KBM-7 (cell line): ENCODE results near the gene CMYA5.
"Not testable (repeated sequence)": the region's sequence is repeated elsewhere in the genome, so short reads cannot be mapped to it uniquely, and the experiment has no call there.

Source experiments
- DNase-seq: peaks from one replicate; pipeline ENCODE4 v3.0.0-alpha.2; 2015
- in situ Hi-C: fragments of 300-500 bp; cut with MboI; formaldehyde crosslinking; loops from 2 replicates; pipeline ENCODE4 v1.14.3; 2020; ENCODE audit warnings: low sequenced_read_pairs, low pct_unique_long_range_greater_than_20kb, mixed read lengths

Gene CMYA5

DNA sequence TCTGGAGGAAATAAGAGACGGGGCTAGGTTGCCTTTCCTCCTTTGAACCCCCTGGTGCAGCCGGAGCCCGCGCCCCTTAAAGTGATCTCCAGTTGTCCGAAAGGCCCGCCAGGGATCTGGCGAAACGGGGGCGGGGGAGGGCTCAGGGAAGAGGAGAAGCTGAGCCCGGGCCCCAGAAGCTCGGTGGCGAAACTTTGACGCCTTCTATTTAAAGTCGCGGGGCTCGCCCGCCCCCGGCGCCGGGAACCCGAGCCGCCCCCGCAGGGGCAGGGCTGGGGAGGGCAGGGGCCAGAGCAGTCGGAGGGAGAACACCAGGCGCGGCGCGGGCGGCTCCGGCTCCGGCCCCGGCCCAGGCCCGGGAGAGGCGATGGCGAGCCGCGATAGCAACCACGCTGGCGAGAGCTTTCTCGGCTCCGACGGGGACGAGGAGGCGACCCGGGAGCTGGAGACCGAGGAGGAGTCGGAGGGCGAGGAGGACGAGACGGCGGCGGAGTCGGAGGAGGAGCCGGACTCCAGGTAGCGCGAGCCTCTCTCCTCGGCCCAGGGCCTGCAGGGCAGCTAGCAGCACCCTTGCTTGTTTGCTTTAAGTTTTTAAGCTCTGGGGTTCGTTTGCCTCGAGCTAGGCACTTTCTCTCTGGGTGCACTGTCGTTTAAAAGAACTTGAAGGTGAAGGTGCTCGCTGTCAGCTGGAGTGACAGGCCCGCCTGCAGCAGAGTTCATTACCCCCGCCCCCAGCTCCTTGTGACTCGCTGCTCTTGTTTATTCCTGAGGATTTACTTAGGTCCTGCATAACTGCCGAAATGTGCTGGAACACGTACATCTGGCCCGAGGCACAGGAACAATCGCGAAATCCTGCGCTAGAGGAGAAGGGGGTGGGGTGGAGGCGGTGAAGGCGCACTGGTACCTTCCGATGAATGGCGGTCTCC lies at the start of gene CMYA5:
Gene CMYA5 (plus strand): TSS at position 296 of the 926 bp plus-strand sequence. CDS start 72 bp downstream, at position 368.
- no peak for DNase-seq

DNA sequence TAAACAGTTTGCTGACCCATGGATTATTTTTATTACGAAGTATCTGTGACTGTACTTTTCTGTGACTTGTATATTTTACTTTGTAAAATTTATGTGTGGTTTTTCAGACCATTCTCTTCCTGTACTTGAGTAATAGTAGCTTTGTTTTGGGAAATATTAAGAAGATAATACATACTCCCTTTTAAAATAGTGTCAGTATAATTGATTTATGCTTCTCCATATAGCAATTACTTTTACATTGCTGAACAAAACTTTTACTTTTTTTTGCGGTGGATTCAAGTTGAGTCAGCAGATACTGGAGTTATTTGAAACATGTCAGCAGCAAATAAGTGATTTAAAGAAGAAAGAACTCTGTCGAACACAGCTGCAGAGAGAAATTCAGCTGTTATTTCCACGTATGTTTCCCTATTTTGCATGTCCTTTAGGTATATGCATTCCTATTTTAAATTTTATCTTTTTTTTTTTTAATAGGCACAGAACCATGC lies 49.0 kb upstream of the CMYA5 start:
- in situ Hi-C loops: no loop called here
- DNase-seq: no peak

More for the DNA sequence above, at the start of gene CMYA5:
- in situ Hi-C loops: no loop called here

DNA sequence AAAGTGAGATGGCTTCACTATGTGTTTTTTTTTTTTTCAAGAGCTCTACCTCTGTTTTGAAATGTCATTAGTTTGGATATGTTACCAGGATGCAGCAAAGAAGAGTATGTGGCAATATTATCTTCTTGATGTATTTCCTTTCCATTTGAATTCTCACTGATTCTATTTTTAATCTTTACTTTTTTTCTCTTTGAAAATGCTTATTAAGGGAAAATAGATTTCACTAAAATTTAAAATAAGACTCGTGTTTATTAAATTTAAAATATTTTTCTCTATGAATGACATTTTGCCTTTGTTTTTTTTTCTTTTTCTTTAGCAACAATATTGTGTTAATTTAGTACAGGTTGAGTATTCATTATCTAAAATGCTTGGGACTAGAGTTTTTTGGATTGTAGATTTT lies 48.2 kb upstream of the CMYA5 start:
- no peak for DNase-seq
- in situ Hi-C loops: no loop called here

DNA sequence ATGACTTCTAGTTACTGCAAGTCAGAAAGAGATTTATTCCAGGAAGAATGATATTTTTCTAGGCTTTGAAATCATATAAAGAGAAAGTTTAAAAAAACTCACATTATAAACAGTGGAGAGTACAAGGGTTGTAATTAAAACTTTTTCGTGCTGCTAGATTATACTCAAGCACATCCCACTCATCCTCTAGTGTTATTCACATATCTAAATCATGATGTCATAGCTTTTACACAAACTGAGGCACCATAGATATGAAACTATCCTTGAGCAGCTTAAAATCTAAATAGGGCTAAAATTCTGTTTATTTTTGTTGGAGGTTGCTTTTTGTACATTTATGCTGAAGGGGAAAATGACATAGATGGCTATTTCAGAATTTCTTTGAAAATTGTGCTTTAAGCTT lies 47.4 kb upstream of the CMYA5 start:
- no peak for DNase-seq
- in situ Hi-C loops: no loop called here

DNA sequence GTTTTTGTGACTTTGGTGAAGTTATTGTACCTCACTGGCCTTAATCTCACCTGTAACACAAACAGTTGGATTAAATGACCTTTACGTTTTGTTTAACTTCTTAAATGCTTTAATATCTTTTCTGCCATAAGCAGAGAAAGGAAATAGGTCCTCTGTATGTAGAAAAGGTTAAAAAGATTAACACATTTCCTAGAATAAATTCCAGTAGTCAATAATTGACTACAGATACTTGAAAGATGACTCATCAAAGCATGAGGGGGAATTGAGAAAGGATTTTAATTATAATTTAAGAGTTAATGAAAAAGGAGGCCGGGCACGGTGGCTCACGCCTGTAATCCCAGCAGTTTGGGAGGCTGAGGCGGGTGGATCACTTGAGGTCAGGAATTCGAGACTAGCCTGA lies 35.8 kb upstream of the CMYA5 start:
- in situ Hi-C loops: no loop called here
- DNase-seq: no peak

DNA sequence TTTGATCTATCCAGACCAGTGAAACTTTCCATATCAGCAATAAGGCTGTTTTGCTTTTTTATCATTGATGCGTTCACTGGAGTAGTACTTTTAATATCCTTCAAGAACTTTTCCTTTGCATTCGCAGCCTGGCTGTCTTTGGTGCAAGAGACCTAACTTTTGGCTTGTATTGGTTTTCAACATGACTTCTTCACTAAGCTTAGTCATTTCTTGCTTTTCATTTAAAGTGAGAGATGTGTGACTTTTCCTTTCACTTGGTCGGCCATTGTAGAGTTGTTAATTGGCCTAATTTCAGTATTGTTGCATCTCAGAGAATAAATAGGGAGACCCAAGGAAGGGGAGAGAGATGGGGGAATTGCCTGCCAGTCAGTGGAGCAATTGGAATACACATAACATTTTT lies 26.4 kb upstream of the CMYA5 start:
- in situ Hi-C loops: no loop called here
- no peak for DNase-seq

DNA sequence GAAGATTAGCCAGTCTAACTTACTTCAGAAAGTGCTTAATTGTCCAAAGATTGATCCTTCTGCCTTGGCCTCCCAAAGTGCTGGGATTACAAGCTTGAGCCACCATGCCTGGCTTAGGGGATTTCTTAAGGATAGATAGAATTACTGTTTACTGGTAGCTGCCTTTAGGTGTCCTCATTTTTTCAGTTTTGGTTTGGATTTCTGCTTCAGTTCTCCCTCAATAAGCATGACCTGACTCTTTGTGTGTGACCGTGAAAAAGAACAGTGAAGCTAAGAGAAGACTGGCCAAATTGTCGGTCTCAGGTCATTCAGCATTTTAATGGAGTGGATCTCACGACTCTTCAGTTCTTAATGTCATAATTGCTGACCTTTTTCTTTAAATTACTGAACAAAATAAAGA lies 22.9 kb upstream of the CMYA5 start:
- in situ Hi-C loops: no loop called here
- no peak for DNase-seq

DNA sequence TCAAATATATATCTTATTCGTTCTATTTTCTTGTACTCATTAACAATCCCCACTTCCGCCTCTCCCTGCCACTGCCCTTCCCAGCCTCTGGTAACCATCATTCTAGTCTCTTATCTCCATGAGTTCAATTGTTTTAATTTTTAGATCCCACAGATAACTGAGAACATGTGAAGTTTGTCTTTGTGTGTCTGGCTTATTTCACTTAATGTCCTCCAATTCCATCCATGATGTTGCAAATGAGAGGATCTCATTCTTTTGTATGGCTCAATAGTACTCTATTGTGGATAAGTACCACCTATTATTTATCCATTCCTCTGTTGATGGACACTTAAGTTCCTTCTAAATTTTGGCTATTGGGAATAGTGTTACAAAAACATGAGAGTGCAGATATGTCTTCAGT lies 17.2 kb upstream of the CMYA5 start:
- DNase-seq: no peak
- in situ Hi-C loops: no loop called here

DNA sequence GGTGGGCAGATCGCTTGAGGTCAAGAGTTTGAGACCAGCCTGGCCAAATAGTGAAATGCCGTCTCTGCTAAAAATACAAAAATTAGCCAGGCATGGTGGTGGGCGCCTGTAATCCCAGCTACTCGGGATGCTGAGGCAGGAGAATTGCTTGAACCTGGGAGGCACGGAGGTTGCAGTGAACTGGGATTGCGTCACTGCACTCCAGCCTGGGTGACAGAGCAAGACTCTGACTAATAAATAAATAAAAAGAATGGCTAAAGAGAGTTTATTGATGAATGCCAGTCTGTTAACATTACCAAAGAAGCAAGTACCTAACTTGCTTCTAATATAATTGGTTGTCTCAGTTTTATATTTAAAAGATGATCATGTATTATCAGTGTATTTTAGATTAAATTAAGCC lies 13.3 kb upstream of the CMYA5 start:
- DNase-seq, in situ Hi-C loops: not testable (repeated sequence)

DNA sequence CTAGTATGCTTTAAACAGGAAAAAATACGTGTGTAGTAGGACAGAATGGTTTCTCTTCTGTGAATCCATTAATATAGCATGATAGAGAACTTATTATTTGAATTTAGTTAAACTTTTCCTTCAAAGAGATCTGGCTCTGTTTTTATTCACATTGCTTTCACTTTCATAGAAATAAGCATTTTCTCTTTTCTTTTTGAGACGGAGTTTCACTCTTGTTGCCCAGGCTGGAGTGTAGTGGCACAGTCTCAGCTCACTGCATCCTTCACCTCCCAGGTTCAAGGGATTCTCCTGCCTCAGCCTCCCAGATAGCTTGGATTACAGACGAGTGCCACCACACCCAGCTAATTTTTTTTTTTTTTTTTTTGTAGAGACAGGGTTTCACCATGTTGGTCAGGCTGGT lies 7.5 kb upstream of the CMYA5 start:
- in situ Hi-C loops, DNase-seq: not testable (repeated sequence)

DNA sequence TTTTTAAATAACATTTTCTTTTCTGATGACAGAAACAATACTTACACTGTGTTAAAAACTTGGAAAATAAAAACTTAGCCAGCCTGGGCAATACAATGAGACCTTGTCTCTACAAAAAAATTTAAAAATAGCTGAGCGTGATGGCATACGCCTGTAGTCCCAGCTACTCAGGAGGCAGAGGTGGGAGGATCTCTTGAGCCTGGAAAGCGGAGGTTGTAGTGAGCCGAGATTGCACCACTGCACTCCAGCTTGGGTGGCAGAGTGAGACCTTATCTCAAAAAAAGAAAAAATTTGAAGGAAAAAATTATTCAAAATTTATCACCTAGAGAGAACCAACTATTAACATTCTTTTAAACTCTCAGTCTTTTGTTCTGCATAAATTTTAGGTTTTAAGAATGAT lies 4.9 kb upstream of the CMYA5 start:
- DNase-seq: no peak
- in situ Hi-C loops: no loop called here

DNA sequence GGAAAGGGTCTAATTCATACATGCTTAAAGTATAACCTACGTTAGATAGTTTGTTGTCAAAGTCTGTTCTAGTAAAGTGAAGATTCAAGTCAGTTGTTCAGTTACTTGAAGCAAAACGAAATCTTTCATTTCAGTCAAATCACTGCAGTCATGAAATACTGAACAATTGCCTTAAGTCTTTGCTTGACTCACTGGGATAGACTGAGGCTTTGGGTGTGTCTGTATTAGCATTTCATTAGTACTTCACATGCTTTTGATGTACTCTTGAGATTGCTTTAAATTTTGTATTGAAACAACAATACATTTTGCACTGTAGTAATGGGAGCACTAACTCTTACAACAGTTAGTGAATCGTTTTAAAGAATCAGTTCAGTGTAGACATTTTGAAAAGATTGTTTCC lies 4.0 kb upstream of the CMYA5 start:
- no peak for DNase-seq
- in situ Hi-C loops: no loop called here

DNA sequence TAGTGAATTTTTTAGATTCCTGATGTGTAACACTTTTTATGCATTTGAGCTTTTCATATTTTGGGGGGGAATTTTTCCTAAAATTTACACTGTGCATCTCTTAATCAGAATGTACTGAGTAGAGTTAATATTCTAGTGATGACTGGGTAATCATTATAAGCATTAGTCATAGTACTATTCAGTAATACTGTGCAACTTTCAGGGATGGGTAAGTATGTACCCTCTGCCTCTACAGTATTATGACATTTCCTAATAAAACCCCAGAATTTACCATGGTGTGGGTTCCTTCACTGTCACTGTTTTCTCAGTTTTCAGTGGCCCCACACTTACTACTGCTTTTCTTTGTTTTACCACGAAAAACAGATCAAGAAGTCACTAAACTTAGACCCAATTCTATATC lies 2.8 kb upstream of the CMYA5 start:
- in situ Hi-C loops: no loop called here
- DNase-seq: no peak

DNA sequence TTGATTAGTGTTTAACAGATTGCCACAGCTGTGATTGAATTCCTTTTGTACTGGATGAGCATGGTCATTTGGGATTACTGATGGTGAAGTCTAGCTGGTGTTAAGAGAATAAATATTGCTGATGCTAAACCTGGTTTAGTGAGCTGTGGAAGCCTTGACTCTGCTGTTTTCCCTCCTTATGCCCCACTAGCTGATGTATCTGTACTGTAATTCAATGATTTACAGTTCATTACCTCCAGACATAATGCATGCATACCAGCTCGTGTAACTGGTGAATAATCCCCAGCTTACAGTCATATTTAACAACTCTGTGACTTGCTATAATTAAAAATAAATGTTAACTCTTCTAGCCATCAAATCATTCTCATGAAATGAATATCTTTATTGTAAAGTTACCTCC lies 1.7 kb upstream of the CMYA5 start:
- in situ Hi-C loops: no loop called here
- no peak for DNase-seq

DNA sequence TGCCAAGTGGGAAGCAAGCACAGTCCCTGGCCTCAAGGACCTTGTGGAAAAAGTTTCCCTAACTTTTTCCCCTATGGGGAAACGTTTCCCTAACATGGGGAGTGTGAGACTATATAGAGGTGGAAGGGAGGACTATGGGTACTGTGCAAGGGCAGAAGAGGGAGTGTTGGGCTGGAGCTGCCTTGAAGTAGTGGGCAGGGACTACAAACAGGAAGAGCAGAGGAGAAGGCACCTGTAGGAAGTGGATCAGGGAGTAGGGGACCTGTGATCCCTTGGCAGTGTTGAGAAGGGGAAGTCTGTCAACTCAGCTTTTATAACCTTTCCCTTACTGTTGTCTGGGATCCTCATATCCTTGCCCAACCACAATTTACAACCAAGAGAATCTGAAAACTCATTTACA lies 1.4 kb downstream of the CMYA5 start:
- in situ Hi-C loops: no loop called here

DNA sequence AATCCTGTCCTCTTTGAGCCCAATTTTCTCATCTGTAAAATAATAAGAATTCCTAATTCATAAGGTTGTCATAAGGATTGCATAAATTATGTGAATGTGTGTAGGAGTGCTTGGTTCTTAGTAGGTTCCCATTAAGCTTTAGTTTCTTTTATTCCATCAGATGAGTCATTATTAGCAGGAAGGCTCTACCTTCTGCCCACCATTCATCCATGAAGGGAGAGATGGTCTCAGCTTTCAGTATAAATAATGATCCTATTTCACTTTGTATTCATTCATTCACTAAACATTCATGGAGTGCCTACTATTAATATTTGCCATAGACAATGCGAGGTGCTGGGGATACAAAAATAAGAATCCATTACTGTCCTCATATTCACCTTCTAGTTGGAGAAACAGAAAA lies 3.0 kb downstream of the CMYA5 start:
- no peak for DNase-seq
- in situ Hi-C loops: no loop called here

More for the DNA sequence above, 1.4 kb downstream of the CMYA5 start:
- DNase-seq: no peak

DNA sequence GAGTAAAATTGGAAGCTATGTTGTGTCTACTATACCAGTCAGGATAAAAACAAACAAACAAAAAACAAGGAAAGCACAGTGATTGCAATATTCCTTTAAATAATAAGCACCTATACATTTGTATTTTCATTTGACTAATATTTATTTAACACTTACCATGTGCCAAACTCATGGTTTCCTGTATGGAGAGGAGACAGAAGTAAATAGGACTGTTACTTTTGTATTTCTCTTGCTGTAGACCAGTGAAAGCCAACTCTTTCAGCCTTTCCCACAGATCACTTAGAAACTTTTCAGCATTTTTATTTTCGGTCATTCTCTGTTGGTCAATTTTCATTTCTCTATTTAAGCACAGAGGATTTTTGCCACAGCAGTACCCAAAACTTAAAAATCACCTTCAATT lies 4.5 kb downstream of the CMYA5 start:
- in situ Hi-C loops: no loop called here
- DNase-seq: no peak

DNA sequence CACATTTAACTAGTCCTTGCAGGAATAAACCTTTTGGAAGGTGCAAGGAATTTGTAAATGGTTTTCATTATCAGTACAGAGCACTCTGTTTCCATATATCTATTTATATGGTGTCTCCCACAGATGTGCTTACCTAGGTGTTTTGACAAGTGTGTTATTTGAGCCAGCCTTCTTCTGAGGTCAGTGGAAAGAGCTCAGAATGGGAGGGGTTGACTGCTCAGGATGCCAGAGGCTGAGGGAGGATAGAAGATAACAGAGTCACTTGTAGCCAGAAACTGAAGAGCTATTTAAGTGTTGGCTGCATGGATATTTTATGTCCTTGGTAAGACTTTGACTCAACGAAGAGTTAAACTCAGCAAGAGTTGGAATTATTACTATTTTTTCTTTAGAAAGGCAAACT lies 5.0 kb downstream of the CMYA5 start:
- DNase-seq: no peak
- in situ Hi-C loops: no loop called here

DNA sequence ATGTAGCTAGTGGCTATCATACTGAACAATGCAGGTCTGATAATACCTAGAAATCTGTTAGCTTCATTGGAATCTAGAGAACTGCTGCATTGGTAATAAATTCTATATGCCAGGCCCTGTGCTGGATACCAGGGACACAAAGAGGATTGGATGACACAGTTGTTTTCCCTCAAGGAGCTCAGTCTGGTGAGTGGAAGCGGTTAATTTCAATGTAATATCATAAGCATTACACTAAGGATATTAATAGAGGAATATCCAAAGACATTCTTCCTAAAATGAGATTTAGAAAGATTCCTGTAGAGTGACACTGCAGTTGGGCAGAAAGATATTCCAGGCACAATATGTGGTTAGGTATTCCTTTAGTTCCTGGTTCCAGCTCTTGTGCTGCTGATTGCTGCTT lies 5.9 kb downstream of the CMYA5 start:
- DNase-seq: no peak
- in situ Hi-C loops: no loop called here

DNA sequence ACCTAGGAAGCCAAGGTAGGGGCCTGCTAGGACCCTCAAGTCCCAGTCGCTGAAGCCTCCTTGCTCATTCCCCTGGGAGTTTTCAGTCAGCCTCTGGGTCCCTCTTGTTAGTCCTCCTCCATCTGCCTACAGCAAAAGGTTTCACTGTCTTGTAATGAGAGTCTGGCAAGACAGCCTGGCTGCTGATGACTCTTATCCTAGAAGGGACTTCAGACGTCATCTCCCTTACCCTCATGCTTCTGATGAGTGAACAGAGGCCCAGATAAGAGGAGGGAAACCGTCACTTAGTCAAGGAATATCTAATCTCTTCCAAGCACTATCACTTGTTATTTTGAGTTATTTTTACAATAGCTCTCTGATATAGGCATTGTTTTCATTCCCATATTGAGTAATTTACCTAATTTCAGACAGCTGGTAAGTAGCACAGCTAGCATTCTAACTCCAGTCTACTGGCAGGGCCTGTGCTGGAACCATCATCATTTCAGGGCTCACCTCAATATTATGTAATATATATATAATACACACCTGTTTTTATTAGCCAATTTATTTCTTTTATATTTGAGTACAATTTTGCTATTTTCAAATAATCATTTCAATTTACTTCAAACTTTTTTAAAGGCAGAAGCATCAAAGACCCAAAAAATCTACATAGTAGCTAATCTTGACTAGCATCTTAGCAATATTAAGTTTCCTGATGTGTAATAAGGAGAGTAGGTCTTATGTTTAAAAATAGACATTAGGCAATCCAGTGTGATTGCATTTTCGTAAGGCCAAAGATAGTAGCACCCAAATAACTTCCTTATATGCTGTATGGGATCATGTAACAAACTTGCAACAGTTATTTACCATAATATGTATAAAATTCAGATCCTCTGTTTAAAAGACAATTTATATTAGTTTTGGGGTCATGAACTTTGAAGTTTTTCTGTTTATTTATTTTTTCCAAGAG lies 7.9 kb downstream of the CMYA5 start:
- no peak for DNase-seq
- in situ Hi-C loops: no loop called here
